Left renal cortex interstitium (tissue), 4 donors: Measurements from ENCODE around the gene EVC. TPM values are rescaled to one million over a fixed set of nuclear protein-coding genes. Genes with fewer than 3 reads are reported as not detected.
"Not testable (repeated sequence)": the region's sequence is repeated elsewhere in the genome, so short reads cannot be mapped to it uniquely, and the experiment has no call there.

Experiments
- DNase-seq, 4 donors: peaks; one replicate each; pipeline ENCODE4 v3.0.0-alpha.2; 2013; ENCODE audit warnings: low read depth in 4 of 4, low spot score in 2 of 4, missing footprints in 1 of 4
- polyA plus RNA-seq, 4 donors: library from polyadenylated mRNA; unstranded; fragments of 120-200 nt; gene quantifications; one replicate each; pipeline ENCODE4 v1.2.1, GENCODE V29; 2013; ENCODE audit not compliant: insufficient read length in 4 of 4

EVC gene
- polyA plus RNA-seq, 4 donors, result 32.1 to 64.6 (median 44.9) TPM

- no peak for DNase-seq
These were observed 125.9 kb downstream of the EVC start for GRCh38 chr4:5836943-5837342.

- not testable (repeated sequence) for DNase-seq
These were observed 126.5 kb downstream of the EVC start for GRCh38 chr4:5837483-5837882.

DNA sequence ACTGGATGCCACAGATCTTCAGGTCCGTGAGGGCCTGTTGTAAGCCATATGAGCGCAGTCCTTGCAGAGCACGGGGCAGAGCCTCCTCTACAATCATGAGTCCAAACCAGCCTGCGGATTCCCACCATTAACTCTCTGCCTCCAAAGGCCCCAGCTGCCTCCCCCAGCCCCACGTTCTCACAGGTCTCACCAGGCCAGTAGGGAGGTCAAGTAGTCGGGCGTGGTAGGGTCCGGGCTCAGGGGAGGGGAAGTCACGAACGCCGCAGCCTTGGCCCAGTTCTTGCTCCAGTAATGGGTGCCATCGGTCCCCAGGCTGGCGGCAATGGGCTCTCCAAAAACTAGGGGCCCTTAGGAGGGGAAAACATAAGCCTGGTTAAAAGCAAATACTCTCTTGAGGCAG lies 128.3 kb downstream of the EVC start:
- DNase-seq, result no peak

DNA sequence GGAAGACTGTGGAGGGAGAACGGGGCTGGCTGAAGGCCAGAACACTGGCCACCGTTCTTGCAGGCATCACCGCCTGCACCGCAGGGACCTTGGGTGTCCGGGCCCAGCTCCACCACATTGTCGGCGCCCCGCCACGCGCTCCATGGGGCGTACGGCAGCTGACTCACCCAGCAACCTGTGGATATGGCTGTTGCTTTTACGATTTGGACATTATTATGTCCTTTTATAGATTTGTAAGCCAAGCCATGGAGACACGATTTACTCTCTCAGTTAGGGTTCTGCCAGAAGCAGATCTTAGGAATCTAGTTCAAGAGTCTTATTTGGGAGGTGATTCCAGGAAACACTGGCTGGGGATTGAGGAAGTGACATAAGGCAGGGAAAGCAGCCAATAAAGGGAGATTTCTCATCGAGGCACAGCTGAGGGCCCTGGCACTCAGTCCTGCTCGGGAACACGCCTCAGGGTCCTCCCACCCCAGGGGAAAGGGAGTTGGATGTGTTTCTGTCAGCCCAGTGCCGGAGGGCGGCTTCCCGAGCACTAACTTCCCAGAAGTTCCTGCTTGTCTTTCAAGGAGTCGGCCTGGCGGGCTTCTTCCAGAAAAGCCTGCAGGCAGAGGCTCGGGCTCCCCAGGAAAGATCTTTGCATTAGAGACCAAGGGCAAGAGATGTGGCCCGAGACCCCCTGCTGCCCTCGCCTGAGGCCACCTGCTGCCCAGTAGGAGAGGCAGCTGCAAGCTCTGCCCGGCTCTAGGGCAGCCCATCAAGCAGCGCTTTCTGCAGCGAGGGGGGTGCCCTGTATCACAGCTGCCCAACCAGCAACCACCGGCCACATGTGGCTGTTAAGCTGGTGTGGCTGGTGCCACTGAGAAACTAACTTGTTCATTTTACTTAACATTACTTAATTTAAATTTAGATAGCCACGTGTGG lies 129.0 kb downstream of the EVC start:
- no peak for DNase-seq

DNA sequence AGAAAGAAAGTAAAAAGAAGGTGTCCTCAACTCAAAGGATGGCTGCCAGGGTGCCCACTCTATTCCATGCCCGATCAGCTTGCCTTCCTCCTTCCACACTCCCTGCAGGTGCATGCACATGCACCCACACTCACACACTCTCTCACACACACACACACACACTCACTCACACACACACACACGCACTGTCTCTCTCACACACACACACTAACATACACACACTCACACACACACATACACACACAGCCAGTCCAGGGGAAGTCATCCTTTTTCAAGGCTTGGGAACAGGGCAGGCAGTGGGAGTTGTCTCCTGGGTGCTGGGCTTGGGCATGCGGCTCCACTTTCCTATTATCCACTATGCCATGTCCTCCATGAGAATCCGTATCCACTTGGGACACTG lies 131.5 kb downstream of the EVC start:
- DNase-seq, result no peak

DNA sequence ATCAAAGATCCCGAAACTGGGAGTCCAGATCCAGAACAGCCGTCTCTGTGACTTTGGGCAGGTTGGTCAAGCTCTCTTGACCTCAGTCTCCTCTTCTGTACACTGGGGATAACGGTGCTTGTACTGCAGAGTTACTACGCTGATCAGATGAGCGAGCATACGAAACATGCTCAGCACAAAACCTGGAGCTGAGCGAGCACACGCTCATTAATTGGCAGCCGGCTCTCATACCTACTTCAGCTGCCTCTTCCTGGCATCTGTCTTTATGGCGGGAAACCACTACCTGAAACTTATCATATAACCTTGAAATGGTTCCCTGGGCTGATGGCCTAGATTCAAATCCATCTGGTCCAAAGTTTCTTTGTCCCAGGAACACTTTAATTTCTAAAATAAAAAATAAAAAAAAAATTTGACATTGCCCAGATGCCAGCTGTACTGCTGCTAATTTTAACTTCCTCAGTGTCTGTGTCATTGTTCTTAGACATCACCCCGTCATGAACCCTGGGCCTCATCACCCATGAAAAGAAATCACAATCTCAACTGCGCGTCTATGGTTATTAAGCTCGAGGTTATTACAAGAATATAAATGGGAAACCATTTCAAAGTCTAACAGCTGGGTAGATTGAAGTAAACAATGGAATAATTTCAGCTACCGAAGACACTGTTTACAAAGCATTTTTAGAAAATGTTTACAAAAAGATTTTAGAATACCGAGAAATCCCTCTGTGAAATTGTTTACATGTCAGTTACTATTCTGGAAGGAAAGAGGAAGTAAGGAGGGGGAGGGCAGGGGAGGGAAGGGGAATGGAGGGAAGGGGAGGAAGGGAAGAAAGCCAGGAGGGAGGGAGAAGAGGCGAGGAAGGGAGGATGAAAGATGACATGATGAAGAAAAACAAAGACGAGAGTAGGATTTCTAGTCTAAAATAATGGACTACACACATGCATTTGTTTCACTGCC lies 132.9 kb downstream of the EVC start:
- DNase-seq, result no peak

- DNase-seq, result no peak
These were observed 134.3 kb downstream of the EVC start for GRCh38 chr4:5845035-5845905.

- DNase-seq, result no peak
These were observed 140.8 kb downstream of the EVC start for GRCh38 chr4:5851637-5852301.

GRCh38 chr4:5852523-5853202 lies 141.7 kb downstream of the EVC start:
- DNase-seq, result no peak

GRCh38 chr4:5854929-5855328 lies 143.9 kb downstream of the EVC start:
- no peak for DNase-seq

DNA sequence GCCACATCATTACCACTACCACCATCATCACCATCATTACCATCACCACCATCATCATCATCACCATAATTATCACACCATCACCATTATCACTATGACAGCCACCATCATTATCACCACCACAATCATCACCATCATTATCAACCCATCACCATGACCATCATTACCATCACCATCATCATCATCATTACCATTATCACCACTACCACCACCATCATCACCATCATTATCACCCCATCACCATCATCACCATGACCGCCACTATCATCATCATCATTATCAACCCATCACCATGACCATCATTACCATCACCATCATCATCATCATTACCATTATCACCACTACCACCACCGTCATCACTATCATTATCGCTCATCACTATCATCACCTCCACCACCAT lies 145.4 kb downstream of the EVC start:
- not testable (repeated sequence) for DNase-seq

- no peak for DNase-seq
These were observed 146.2 kb downstream of the EVC start for GRCh38 chr4:5857199-5857598.

DNA sequence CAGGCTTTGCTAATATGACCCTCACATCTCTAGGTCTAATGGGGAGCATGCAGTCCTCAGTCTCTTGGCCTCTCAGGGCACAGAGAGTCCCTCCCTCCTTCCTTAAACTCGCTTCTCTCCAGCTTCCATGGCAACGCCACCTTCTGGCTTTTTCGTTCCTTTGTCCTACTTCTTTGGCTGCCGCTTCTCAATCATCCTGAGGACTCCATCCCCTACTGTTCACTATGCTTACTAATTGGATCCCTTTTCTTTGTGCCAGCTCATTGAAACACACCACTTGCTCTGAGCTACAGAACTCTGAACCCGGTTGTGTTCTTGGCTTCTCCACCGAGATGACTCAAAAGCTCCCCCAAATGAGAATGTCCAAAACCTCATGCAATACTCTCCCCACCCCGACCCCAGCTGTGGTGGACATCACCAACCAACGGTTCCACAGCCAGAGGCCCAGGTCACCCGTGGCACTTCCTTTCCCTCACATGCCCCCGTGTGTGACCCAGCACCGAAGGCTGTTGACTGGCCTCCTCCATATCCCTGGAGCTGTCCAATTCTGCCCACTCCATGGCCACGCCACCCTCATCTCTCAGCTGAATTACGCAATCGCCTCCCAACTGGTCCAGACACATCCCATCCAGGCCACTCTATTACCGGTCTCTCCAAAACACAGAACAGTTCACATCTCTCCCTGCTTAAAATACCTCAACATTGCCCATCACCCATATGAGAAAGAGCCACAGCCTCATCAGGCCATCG lies 147.2 kb downstream of the EVC start:
- DNase-seq, result no peak

DNA sequence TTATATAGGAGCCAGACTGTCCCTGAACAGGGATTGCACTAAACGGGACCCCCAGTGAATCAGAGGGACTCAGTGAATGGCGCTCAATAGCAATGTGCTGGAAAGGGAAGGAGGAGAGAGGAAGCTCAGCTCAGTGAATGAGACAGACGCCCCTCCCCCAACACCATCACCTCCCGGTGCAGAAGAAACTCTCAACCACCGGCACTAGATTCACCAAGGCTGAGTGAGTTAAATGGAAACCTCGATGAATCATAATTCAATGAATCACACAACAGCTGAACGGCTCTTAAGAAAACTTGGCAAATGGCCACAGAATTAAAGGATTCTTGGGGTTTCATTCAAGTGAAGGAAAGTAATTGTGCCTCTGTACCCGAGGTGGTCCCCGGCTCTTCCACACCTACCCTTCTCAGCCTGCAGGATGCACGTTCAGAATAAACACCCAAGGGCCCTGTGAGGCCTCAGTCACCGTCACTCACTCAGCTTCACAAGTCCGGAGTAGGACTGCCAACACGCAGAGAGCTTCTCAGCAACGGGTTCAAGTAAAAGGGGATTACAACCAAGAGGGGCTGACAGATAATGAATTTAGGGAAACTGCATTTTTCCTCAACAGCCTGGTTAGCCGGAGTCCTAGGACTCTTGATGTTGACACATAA lies 152.6 kb downstream of the EVC start:
- DNase-seq, result no peak
